IPS-18c (cell line): Measurements from ENCODE around the gene AHRR.
"Not testable (repeated sequence)": the region's sequence is repeated elsewhere in the genome, so short reads cannot be mapped to it uniquely, and the experiment has no call there.

ENCODE experiments used
- H3K4me3 ChIP-seq: 2 replicates; pipeline ENCODE4 v1.7.0; 2013; ENCODE audit warnings: low read depth, mild to moderate bottlenecking, low read length, moderate library complexity; ENCODE audit not compliant: insufficient read depth
- H3K9me3 ChIP-seq: one replicate; pipeline ENCODE4 v1.6.1; 2013; ENCODE audit warnings: mild to moderate bottlenecking, low read length, moderate library complexity; ENCODE audit not compliant: control insufficient read depth, insufficient read depth

Gene AHRR

DNA sequence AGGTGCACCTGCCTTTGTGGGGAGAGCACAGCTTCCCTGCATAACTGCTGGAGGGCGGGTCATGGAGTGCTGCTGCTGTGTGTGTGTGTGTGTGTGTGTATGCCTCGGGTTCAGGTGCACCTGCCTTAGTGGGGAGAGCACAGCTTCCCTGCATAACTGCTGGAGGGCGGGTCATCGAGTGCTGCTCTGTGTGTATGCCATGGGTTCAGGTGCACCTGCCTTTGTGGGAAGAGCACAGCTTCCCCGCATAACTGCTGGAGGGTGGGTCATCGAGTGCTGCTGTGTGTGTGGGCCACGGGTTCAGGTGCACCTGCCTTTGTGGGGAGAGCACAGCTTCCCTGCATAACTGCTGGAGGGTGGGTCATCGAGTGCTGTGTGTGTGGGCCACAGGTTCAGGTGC, 19.1 kb upstream of the AHRR start:
- not testable (repeated sequence) for H3K9me3 ChIP-seq, H3K4me3 ChIP-seq

DNA sequence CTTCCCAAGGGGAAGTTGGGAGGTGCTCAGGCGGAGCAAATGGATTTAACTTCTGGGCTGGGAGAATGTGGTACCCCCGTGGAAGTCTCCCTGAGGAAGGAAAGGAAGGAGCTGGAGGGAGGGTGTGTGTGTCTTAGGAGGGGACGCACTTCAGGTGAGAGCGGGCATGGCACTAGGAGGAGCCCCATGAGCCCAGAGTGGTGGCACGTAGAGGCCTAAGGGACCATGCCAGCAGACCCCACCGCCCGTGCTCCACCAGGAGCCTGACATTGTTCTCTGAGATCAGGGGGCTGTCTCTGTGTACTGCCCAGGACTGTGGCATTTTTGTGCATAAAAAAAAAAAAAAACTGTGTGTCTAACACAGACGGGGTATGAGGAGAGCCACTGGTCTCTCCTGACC, 18.5 kb upstream of the AHRR start:
- Histone ChIP-seq H3K4me3 (no peak overlapping the region), H3K9me3 (peaks cover 2% of the 10 kb centered on the region)

DNA sequence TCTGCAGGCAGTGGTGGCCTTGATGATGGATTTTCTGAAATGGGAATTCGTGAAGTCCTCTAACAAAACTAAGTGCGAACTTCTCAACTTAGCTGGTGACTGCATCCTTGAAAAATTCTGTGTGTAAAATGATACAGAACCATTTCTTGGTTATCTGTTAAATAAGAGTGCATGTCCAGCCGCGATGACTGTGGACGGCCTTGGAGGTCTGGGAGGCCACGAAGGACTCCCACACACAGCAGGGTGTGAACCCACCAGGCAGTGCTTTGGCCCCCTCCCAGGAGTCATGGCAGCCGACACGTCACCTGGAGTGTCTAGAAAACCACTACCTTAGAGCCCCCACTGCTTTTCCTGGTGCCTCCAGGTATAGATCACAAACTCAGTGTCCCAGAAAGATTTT, 17.8 kb upstream of the AHRR start:
- H3K9me3 ChIP-seq, H3K4me3 ChIP-seq: not testable (repeated sequence)

DNA sequence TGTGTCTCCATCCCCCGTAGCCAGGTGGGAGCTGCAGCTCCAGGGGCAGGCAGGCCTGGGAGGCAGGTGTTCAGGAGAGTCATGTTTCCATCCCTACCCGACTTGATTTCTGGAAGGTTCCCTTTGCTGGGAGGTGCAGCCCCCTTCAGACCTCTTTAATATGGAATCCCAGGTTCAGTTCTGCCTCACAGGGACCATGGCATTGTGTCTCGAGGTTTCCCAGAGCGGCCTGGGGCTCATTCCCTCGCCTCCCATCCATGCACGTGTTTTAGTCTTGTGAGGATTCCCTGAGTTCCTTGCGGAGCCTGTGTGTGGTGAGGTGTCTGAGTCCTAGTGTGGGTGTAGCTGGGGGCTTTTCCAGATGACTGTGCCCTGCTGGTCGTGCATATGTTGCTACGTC, 16.5 kb upstream of the AHRR start:
- H3K9me3 ChIP-seq: peaks cover 2% of the 10 kb centered on the region
- no peak overlapping the region for H3K4me3 ChIP-seq

DNA sequence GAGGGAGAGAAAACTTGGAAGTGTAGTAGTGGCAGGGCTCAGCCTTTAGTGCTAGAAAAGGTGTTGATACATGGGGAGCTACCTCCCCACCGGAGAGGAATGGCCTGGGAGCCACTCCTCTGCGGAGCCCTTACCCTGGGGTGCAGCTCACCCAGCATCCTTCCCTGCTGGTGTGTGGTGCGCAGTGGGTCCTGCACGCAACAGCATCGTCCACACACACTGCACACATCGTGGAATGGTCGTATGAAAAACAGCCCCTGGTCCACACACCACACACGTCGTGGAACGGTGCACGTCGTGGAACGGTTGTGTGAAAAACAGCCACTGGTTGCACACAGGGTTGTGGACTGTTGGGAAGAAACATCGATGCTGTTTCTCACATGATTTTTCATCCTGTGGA, 16.1 kb upstream of the AHRR start:
- Histone ChIP-seq H3K4me3 (no peak overlapping the region), H3K9me3 (peaks cover 2% of the 10 kb centered on the region)

DNA sequence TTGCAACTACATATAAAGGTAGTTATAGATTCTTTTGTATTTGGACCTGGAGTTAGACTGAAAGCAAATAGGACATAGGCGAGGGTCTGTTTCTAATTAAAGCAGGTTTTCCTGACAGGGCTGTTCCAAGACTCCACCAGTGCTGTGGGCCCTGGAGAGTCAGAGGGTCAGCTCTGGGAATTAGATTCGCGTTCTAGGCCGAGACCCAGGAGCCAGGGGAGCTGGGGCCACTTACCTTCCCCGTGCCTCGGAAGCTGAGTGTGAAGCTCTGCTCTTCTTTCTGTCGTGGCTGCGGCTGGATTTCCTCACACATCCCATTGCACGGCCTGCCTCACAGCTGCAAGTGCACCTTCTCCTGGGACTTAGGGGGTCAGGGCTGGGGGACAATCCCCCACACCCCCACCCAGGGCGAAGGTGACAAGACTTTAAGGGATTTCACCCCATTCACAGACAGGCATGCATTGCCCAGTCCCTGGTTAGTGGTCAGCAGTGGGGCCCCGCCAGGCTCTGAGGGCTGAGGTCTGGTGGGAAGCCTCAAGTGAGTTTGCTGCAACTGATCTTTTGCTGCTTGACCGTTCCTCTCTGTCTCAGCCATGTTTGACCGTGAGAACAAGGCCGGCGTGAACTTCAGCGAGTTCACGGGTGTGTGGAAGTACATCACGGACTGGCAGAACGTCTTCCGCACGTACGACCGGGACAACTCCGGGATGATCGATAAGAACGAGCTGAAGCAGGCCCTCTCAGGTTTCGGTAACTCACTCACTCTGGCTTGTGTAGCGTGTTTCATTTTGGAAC, 15.3 kb upstream of the AHRR start:
- Histone ChIP-seq H3K9me3 (peaks cover 2% of the 10 kb centered on the region), H3K4me3 (no peak overlapping the region)

DNA sequence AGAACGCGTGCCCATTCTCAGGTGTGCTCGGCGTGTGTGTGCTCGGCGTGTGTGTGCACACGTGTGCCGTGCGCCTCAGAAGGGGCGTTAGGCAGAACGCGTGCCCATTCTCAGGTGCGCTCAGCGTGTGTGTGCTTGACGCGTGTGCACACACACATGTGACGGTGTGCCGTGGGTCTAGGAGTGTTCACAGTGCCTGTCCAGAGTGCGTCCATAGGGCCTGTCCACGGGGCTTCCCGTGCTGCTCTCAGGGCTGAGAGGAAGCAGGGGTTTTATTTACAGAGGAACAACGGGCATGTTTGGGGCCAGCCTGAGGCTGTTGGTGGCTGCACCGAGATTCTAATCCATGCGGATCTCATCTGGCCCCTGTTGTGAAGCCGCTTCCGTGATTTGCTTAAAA, 14.2 kb upstream of the AHRR start:
- Histone ChIP-seq H3K9me3 (peaks cover under 1% of the 10 kb centered on the region), H3K4me3 (no peak overlapping the region)

DNA sequence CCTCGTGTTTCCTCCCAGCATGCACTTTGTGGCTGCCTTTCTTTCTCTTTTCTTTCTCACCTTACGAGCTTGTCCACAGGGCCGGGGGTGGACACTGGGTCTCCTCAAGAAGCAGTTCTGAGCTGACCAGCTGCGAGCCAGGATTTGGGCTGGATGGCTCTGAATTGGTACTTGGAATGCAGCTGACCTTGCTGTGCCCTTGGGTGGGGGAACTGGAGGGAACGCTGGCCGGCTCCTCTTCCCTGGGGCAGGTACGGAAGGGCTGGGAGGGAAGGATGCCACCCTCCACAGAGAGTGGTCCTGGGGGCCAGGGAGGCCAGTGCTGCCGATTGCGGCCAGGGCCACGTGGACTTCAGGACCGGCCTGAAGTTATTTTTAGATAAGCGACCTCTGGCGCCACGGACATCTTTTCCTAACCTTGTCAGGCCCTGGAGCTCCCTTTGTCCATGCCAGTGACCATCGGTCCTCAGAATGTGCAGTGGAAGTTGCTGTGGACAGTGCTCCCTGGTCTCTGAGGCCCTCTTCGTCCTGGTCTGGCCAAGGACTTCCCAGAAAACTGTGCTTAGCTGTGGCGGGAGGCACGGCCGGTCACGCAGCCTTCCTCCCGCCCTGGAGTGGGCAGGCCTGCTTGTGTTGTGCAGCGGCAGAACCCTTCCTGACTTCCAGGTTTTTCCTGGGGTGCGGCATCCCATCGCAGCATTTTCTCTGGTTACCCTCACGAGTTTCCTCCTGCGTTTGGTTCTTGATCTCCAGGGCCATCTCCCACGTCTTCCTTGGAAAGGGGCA, 13.5 kb upstream of the AHRR start:
- no peaks in the 10 kb centered on the region for H3K9me3 ChIP-seq
- no peak overlapping the region for H3K4me3 ChIP-seq

DNA sequence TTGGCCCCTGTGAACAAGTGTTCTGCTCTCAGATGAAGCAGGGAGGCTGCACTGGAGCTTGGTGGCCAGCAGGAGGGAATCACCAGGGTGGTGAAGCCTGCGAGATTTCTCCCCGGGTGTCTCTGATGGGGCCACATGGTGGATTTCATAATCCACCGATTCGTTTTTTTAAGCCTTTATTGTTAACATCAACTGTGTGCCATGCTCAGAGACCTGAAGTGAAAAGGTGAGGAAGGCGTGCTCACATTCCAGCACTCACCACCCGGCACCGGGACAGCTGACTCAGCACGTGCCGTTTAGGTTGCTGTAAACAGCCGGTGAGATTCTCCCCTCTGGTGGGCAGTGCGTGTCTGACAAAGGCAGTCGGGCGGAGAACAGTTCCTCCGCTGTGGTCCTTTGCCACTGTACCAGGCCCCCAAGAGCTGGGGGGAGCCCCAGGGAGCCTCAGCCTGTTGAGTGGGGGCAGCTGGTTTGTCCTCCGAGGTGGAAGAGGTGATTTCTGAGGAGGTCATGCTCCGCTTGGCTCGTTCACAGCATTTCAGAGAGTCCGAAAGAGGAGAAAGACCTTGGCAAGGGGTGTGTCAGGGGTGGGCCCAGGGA, 12.7 kb upstream of the AHRR start:
- Histone ChIP-seq H3K4me3 (no peak overlapping the region), H3K9me3 (no peaks in the 10 kb centered on the region)

DNA sequence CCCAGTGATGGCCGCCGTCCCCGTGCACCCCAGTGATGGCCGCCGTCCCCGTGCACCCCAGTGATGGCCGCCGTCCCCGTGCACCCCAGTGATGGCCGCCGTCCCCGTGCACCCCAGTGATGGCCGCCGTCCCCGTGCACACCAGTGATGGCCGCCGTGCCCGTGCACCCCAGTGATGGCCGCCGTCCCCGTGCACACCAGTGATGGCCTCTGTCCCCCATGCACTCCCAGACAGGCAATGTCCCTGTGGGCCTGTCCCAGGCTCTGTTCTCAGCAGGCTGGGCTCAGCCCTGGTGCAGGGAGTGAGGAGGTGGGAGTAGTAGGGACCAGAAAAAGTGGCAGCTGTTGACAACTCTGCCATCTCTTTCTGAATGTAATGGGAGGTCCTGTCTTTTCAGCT, 11.7 kb upstream of the AHRR start:
- H3K4me3 ChIP-seq, H3K9me3 ChIP-seq: not testable (repeated sequence)

DNA sequence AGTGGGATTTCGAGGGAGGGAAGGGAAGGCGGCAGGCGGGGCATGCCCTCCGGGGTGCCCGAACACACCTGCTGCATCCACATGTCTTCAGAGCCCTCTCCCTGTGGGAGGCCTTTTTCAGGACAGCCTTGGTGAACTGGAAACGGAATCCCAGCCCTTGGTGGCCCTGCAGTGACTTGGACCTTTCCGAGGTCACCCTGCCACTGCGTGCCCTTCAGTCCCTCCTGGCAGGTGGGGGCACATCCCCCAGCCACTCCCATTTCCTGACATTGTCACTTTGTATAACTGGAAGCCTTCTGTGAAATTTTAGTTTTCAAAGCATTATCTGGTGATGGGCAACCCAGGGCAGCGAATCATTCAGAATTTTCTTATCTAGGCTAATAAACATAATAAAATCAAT, 11.0 kb upstream of the AHRR start:
- Histone ChIP-seq H3K4me3 (no peak overlapping the region), H3K9me3 (no peaks in the 10 kb centered on the region)

DNA sequence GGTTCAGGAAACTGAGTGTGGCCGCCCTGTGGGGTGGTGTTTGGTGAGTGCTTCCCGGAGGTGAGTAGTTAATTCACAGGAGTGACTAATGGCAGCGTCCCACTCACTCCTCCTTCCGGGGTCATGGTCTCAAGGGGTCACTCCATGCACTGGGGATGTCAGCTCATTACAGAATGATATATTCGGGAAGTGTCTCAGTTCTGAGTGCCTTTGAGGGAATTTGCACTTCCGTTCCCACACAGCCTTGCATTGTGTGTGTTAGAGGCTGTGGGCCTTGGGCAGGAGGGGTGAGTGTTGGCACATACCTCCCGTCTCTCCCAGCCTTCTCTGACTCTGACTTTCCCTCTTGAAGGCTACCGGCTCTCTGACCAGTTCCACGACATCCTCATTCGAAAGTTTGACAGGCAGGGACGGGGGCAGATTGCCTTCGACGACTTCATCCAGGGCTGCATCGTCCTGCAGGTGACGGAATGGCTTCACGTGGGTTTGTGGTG, 10.5 kb upstream of the AHRR start:
- no peaks in the 10 kb centered on the region for H3K9me3 ChIP-seq
- no peak overlapping the region for H3K4me3 ChIP-seq

DNA sequence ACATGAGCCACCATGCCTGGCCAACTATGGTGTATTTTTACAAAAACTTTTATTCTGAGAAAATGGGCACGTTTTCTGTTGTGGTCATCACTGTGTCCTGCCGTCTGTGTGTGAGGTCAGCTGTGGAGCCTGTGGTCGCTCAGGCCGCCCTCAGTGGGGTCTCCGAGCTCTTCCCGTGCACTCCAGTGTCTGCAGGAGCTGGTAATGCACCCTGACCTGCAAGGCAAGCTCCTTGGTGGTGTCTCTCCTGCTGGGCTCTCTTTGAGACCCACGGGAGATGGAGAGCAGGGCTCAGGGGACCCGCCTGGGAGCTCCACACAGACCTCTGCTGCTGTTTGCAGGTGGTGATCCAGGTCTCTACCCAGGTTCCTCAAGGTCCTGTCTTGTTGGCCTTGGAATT, 9.6 kb upstream of the AHRR start:
- H3K9me3 ChIP-seq: no peaks in the 10 kb centered on the region
- no peak overlapping the region for H3K4me3 ChIP-seq

DNA sequence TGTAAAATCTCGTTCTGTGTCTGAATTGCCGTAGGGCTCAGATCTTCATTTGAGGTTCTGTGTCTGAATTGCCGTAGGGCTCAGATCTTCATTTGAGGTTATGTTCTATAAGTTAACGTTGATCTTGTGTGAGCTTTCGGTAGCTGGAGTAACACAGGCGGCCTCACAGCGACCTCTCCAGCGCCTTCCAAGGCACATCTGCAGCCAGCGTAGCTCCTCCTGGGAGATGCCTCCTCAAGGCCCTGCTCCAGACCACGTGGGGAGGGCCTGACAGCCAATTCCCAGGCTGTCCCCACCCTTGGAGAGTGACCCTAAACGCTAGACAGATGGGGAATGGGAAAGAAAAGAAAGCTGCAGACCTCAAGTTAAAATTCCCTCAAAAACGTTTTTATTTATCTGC, 8.7 kb upstream of the AHRR start:
- H3K4me3 ChIP-seq: no peak overlapping the region
- no peaks in the 10 kb centered on the region for H3K9me3 ChIP-seq

DNA sequence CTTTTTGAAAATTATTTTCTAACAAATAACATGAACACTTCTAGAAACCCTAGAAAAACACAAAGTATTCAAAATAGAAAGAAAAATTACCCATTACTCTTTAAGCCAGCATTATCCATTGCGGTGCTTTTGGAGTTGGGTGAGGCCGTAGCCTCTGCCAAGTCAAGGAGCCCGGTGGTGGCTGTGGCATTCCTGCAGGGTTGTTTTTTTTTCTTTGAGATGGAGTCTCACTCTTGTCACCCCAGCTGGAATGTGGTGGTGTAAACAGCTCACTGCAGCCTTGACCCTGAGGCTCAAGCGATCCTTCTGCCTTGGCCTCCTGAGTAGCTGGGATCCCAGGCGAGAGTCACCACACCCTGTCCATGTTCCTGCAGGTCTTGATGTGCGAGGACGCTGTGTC, 8.2 kb upstream of the AHRR start:
- H3K4me3 ChIP-seq: no peak overlapping the region
- no peaks in the 10 kb centered on the region for H3K9me3 ChIP-seq

DNA sequence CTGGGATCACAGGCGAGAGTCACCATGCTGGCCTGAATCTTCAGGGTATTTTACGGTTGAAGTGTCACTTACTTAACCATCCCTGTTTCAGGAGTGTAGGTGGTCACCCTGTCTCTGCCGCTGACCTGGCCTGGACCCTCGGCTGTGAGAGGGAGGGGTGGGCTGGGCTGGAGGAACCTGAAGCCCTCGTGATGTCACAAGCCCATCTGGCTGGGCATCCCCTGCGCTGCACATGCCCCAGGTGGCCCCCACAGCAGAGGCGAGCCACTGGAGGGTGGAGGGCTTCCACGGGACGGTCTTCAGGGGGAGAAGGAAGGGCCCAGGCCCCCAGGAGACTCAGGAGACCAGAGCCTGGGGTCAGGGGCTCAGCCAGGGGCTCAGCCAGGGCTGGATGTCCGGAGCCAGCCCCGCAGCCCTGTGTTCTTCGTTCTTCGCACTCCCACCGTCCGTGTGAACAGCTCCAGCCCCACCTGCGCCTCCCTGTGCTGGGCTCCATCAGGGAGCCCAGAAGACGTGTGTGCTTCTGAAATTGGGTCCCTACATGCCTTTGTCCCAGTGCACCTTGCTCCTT, 7.6 kb upstream of the AHRR start:
- Histone ChIP-seq H3K9me3 (no peaks in the 10 kb centered on the region), H3K4me3 (no peak overlapping the region)

DNA sequence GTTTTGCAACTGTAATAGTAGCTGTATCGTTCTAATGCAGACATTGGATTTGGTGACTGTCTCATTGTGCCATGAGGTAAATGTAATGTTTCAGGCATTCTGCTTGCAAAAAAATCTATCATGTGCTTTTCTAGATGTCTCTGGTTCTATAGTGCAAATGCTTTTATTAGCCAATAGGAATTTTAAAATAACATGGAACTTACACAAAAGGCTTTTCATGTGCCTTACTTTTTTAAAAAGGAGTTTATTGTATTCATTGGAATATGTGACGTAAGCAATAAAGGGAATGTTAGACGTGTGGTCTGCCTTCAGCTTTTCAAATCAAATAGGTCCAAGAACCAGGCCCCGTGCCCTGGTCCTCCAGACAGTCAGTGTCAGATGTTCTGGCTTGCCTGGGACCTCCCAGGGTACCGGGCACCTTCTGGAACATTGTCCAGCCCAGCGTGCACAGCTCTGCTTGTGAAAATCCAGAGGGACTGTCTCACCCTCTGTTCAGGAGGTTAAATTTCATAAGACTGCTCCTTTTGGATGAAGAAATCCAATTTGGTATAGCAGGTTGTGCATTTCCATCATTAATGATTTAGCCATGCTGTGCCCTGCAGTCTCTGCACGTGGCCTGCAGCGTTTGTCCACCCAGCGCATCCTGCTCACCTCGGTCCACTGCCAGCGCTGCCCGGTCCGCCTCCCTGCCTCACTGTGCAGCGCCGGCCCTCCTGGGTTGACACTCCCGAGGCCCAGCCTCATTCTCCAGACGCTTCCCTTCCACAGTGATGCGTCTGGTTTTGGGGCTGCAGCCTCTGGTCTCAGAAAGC, 6.6 kb upstream of the AHRR start:
- Histone ChIP-seq H3K9me3 (no peaks in the 10 kb centered on the region), H3K4me3 (no peak overlapping the region)
